Erythroblast (primary cell): Measurements from ENCODE around the gene MPZL3.

Experiments used
- GATA1 ChIP-seq: IDR thresholded peaks from 2 replicates; pipeline ENCODE4 v1.6.1; 2011; ENCODE audit warnings: low read depth, mild to moderate bottlenecking, control low read depth, low read length, moderate library complexity
- POLR2A ChIP-seq: IDR thresholded peaks from 2 replicates; pipeline ENCODE4 v1.6.1; 2011; ENCODE audit warnings: mild to moderate bottlenecking, low read length

- TF ChIP-seq POLR2A (no peak), GATA1 (no peak)
Observed at GRCh38 chr11:118274186-118274585, 22.0 kb upstream of the MPZL3 start.
